Endothelial cell of umbilical vein (primary cell): ENCODE data around the gene PHLDB2.

ENCODE experiments used
- CTCF ChIP-seq, 2 donors: IDR thresholded peaks; 1 replicate in 1 of 2; 2 replicates in 1 of 2; pipeline ENCODE4 v1.5.1; 2011; ENCODE audit warnings: low read length in 2 of 2, mild to moderate bottlenecking in 2 of 2, moderate library complexity in 2 of 2, control low read depth in 1 of 2, inconsistent platforms in 1 of 2, low read depth in 1 of 2; ENCODE audit not compliant: insufficient read depth in 1 of 2; ENCODE audit errors: extremely low read depth in 1 of 2
- EZH2 ChIP-seq: IDR thresholded peaks from 2 replicates; pipeline ENCODE4 v1.6.1; 2012; ENCODE audit warnings: borderline replicate concordance, low read depth, mild to moderate bottlenecking, moderate library complexity, low read length, inconsistent platforms; ENCODE audit not compliant: severe bottlenecking
- FOS ChIP-seq: IDR thresholded peaks from 2 replicates; pipeline ENCODE4 v1.6.1; 2011; ENCODE audit warnings: mild to moderate bottlenecking, low read length, moderate library complexity, borderline replicate concordance; ENCODE audit not compliant: insufficient read depth
- JUN ChIP-seq: IDR thresholded peaks from 2 replicates; pipeline ENCODE4 v1.6.1; 2011; ENCODE audit warnings: borderline replicate concordance, low read depth; ENCODE audit not compliant: insufficient read length, insufficient read depth
- MYC ChIP-seq: IDR thresholded peaks from one replicate; pipeline ENCODE4 v1.6.1; 2011; ENCODE audit warnings: mild to moderate bottlenecking, low read depth, low read length
- POLR2A ChIP-seq: IDR thresholded peaks from 2 replicates; pipeline ENCODE4 v1.6.1; 2012; ENCODE audit warnings: low read depth, mild to moderate bottlenecking, control low read depth, low read length
- POLR2AphosphoS5 ChIP-seq: IDR thresholded peaks from 2 replicates; pipeline ENCODE4 v1.6.1; 2012; ENCODE audit warnings: low read depth, mild to moderate bottlenecking, control low read depth, low read length, moderate library complexity; ENCODE audit not compliant: insufficient read depth
- TF ChIP-seq, protein P1 (sequence below): IDR thresholded peaks from 2 replicates; pipeline ENCODE4 v1.6.1; 2011; ENCODE audit not compliant: insufficient read depth, insufficient read length

DNA sequence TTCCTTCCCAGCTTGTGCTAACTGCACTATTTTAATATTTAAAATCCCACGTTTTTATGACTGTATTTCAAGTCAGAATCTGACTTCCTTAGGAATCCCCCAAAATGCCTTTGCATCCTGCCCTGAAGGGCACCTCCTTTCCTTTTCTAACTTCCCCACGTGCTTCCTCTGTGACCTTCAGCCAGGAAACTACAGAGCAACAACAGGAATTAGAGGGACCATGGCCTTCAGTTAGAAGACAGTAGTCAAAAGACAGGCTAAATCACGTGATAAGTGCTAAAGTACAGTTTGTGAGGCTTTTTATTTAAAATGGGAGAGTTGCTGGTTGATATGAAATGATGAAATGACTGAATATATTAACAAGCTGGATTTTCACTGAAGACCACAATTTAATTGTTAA, 108.0 kb downstream of the PHLDB2 start:
- TF ChIP-seq POLR2A (no peak), CTCF (IDR thresholded peaks at IDR 0.05; ENCODE audit: extremely low read depth in 1 of 2, insufficient read depth in 1 of 2, low read depth in 1 of 2, low read length in 2 of 2) (no peak), MYC (no peak), EZH2 (no peak), JUN (no peak), POLR2AphosphoS5 (peak; percentile 34), FOS (no peak)
- TF ChIP-seq, protein P1, sequence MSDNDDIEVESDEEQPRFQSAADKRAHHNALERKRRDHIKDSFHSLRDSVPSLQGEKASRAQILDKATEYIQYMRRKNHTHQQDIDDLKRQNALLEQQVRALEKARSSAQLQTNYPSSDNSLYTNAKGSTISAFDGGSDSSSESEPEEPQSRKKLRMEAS = no peak
